ENCODE measurements around the gene CRYGC. TPM values are rescaled to one million over a fixed set of nuclear protein-coding genes. Genes with fewer than 3 reads are reported as not detected.

CRYGC gene
- total and polyA plus RNA-seq, 2 of the 8 experiments (the other 6 are each of a cell fraction or from before 2014, with no cell fraction given), result not detected

DNA sequence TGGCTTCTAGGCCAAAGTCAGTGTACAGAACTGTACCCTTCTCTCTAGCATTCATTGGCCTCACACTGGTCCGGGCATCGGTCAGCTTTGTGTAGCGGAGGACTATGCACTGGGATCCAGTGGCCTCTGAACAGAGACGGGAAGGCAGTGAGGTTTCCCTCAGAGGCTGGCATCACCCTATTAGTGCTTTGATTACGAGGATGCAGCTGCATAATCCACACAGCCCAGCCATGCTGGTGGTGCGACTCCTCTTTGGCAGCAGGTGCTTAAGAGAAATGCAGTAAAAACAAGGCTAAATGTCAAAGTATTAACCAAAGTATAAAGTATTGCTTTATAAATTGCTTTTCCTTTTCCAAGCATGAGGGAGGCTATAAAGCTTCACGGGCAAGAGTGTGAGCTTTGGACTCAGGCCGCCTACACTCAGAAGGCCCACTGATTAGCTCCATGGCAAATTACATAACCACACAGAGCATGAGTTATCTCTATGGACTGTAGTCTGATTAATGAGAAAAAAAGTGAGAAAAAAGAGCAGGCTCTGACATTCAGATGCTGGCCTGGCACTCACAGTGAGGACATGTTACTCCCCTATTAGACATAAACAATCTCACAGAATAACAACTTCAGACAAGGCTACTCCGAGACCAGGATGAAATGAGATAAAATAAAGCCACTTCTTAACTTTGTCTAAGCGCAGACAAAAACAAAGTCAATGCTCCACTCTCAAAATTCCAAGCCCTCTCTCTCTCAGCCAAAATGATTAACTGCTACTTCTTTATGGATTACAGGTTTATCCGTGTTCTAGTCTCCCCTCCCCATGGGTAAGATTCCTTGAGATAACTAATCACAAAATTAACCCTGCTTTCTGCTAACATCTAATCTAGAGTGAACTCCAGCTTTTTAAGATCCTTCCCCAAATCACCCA lies 6.4 kb upstream of the CRYGC start (continued):
- TF ChIP-seq, protein P1, sequence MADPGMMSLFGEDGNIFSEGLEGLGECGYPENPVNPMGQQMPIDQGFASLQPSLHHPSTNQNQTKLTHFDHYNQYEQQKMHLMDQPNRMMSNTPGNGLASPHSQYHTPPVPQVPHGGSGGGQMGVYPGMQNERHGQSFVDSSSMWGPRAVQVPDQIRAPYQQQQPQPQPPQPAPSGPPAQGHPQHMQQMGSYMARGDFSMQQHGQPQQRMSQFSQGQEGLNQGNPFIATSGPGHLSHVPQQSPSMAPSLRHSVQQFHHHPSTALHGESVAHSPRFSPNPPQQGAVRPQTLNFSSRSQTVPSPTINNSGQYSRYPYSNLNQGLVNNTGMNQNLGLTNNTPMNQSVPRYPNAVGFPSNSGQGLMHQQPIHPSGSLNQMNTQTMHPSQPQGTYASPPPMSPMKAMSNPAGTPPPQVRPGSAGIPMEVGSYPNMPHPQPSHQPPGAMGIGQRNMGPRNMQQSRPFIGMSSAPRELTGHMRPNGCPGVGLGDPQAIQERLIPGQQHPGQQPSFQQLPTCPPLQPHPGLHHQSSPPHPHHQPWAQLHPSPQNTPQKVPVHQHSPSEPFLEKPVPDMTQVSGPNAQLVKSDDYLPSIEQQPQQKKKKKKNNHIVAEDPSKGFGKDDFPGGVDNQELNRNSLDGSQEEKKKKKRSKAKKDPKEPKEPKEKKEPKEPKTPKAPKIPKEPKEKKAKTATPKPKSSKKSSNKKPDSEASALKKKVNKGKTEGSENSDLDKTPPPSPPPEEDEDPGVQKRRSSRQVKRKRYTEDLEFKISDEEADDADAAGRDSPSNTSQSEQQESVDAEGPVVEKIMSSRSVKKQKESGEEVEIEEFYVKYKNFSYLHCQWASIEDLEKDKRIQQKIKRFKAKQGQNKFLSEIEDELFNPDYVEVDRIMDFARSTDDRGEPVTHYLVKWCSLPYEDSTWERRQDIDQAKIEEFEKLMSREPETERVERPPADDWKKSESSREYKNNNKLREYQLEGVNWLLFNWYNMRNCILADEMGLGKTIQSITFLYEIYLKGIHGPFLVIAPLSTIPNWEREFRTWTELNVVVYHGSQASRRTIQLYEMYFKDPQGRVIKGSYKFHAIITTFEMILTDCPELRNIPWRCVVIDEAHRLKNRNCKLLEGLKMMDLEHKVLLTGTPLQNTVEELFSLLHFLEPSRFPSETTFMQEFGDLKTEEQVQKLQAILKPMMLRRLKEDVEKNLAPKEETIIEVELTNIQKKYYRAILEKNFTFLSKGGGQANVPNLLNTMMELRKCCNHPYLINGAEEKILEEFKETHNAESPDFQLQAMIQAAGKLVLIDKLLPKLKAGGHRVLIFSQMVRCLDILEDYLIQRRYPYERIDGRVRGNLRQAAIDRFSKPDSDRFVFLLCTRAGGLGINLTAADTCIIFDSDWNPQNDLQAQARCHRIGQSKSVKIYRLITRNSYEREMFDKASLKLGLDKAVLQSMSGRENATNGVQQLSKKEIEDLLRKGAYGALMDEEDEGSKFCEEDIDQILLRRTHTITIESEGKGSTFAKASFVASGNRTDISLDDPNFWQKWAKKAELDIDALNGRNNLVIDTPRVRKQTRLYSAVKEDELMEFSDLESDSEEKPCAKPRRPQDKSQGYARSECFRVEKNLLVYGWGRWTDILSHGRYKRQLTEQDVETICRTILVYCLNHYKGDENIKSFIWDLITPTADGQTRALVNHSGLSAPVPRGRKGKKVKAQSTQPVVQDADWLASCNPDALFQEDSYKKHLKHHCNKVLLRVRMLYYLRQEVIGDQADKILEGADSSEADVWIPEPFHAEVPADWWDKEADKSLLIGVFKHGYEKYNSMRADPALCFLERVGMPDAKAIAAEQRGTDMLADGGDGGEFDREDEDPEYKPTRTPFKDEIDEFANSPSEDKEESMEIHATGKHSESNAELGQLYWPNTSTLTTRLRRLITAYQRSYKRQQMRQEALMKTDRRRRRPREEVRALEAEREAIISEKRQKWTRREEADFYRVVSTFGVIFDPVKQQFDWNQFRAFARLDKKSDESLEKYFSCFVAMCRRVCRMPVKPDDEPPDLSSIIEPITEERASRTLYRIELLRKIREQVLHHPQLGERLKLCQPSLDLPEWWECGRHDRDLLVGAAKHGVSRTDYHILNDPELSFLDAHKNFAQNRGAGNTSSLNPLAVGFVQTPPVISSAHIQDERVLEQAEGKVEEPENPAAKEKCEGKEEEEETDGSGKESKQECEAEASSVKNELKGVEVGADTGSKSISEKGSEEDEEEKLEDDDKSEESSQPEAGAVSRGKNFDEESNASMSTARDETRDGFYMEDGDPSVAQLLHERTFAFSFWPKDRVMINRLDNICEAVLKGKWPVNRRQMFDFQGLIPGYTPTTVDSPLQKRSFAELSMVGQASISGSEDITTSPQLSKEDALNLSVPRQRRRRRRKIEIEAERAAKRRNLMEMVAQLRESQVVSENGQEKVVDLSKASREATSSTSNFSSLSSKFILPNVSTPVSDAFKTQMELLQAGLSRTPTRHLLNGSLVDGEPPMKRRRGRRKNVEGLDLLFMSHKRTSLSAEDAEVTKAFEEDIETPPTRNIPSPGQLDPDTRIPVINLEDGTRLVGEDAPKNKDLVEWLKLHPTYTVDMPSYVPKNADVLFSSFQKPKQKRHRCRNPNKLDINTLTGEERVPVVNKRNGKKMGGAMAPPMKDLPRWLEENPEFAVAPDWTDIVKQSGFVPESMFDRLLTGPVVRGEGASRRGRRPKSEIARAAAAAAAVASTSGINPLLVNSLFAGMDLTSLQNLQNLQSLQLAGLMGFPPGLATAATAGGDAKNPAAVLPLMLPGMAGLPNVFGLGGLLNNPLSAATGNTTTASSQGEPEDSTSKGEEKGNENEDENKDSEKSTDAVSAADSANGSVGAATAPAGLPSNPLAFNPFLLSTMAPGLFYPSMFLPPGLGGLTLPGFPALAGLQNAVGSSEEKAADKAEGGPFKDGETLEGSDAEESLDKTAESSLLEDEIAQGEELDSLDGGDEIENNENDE (IDR thresholded peaks at IDR 0.05; ENCODE audit: insufficient replicate concordance, low read length), result no peak
- no peak for TF ChIP-seq MAFK (IDR thresholded peaks at IDR 0.05; ENCODE audit: low read depth, low read length)

Data from H1 (cell line).